Ishikawa (cell line): ENCODE data around the gene COL5A2.

Experiments
- CEBPB ChIP-seq: IDR thresholded peaks from 2 replicates; pipeline ENCODE4 v1.6.1; 2012
- CREB1 ChIP-seq: IDR thresholded peaks from 2 replicates; pipeline ENCODE4 v1.6.1; 2012; ENCODE audit warnings: low read depth
- EGR1 ChIP-seq: IDR thresholded peaks from 2 replicates; pipeline ENCODE4 v1.6.1; 2012
- EP300 ChIP-seq: IDR thresholded peaks from 2 replicates; pipeline ENCODE4 v1.6.1; 2012; ENCODE audit warnings: borderline replicate concordance
- FOXM1 ChIP-seq: IDR thresholded peaks from 2 replicates; pipeline ENCODE4 v1.6.1; 2012; ENCODE audit warnings: low read depth, borderline replicate concordance
- NFIC ChIP-seq: IDR thresholded peaks from 2 replicates; pipeline ENCODE4 v1.6.1; 2012
- RAD21 ChIP-seq: IDR thresholded peaks from 2 replicates; pipeline ENCODE4 v1.6.1; 2012; ENCODE audit warnings: low read depth
- TAF1 ChIP-seq: IDR thresholded peaks from 2 replicates; pipeline ENCODE4 v1.6.1; 2012; ENCODE audit warnings: low read depth, mild to moderate bottlenecking
- TCF12 ChIP-seq: IDR thresholded peaks from 2 replicates; pipeline ENCODE4 v1.6.1; 2012; ENCODE audit warnings: low read depth
- TEAD4 ChIP-seq: IDR thresholded peaks from 2 replicates; pipeline ENCODE4 v1.6.1; 2012
- YY1 ChIP-seq: IDR thresholded peaks from 2 replicates; pipeline ENCODE4 v1.6.1; 2012; ENCODE audit warnings: low read depth
- ZBTB7A ChIP-seq: IDR thresholded peaks from 2 replicates; pipeline ENCODE4 v1.6.1; 2012; ENCODE audit warnings: low read depth
- TF ChIP-seq, protein P1 (sequence below): IDR thresholded peaks from 2 replicates; pipeline ENCODE4 v1.6.1; 2012
- TF ChIP-seq, protein P2 (sequence below): IDR thresholded peaks from 2 replicates; pipeline ENCODE4 v1.6.1; 2012
- TF ChIP-seq, protein P3 (sequence below): IDR thresholded peaks from 2 replicates; pipeline ENCODE4 v1.6.1; 2012; ENCODE audit warnings: low read depth, mild to moderate bottlenecking

Gene COL5A2

DNA sequence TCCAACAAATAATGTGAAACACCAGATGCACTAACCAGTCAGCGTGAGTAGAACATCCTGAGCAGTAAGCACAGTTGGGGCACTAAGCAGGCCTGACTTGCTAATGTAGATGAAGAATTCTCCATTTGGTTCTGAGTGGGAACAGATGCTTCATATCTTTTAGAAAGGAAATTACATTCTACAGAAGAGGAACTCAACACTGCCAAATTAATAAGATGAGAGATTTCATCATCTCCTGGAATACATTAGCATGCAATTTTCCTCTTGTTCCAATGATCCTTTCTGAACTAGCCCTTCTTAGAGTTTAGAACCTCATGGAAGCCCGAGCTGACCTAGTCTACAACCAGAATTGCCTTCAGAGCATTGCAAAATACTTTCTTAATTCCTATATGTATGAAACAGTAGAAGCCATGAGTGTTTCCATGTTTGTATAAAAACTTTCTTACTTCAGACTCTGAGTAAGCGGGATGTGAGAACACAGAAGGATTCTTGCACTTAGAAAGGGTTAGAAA is 34.8 kb downstream of the COL5A2 start:
- TF ChIP-seq, protein P1, sequence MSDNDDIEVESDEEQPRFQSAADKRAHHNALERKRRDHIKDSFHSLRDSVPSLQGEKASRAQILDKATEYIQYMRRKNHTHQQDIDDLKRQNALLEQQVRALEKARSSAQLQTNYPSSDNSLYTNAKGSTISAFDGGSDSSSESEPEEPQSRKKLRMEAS, result no peak
- TF ChIP-seq CEBPB (no peak), TEAD4 (no peak), TCF12 (no peak), ZBTB7A (no peak), YY1 (no peak), CREB1 (no peak), TAF1 (no peak), FOXM1 (no peak), EP300 (no peak), EGR1 (no peak), RAD21 (no peak)
- TF ChIP-seq, protein P2, sequence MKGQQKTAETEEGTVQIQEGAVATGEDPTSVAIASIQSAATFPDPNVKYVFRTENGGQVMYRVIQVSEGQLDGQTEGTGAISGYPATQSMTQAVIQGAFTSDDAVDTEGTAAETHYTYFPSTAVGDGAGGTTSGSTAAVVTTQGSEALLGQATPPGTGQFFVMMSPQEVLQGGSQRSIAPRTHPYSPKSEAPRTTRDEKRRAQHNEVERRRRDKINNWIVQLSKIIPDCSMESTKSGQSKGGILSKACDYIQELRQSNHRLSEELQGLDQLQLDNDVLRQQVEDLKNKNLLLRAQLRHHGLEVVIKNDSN, result no peak
- TF ChIP-seq, protein P3, sequence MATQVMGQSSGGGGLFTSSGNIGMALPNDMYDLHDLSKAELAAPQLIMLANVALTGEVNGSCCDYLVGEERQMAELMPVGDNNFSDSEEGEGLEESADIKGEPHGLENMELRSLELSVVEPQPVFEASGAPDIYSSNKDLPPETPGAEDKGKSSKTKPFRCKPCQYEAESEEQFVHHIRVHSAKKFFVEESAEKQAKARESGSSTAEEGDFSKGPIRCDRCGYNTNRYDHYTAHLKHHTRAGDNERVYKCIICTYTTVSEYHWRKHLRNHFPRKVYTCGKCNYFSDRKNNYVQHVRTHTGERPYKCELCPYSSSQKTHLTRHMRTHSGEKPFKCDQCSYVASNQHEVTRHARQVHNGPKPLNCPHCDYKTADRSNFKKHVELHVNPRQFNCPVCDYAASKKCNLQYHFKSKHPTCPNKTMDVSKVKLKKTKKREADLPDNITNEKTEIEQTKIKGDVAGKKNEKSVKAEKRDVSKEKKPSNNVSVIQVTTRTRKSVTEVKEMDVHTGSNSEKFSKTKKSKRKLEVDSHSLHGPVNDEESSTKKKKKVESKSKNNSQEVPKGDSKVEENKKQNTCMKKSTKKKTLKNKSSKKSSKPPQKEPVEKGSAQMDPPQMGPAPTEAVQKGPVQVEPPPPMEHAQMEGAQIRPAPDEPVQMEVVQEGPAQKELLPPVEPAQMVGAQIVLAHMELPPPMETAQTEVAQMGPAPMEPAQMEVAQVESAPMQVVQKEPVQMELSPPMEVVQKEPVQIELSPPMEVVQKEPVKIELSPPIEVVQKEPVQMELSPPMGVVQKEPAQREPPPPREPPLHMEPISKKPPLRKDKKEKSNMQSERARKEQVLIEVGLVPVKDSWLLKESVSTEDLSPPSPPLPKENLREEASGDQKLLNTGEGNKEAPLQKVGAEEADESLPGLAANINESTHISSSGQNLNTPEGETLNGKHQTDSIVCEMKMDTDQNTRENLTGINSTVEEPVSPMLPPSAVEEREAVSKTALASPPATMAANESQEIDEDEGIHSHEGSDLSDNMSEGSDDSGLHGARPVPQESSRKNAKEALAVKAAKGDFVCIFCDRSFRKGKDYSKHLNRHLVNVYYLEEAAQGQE, result no peak

DNA sequence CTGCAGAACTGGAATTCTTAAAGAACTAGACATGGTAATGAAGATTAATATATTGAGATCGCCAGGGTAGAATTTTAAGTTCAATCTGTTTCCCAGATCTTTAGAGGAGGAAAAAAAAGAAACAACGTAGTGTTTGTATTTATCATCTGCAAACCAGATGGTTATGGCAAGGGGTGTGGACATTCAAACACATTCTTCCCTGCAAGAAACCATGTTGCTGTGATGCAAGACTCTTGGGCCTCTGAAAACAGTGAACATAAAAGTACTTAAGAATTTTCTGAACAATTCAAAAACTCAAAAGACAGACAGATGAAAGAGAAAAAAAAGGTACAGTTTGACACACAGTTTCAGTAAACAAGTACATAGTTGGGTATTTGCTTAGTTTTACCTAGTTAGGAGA is 35.6 kb downstream of the COL5A2 start:
- TF ChIP-seq NFIC (no peak), RAD21 (no peak), YY1 (no peak), TAF1 (no peak), TEAD4 (no peak), CEBPB (no peak), EGR1 (no peak), CREB1 (no peak), TCF12 (no peak), EP300 (no peak), ZBTB7A (no peak), FOXM1 (no peak)
- TF ChIP-seq, protein P3, result no peak
- TF ChIP-seq, protein P2, result no peak
- TF ChIP-seq, protein P1, result no peak

DNA sequence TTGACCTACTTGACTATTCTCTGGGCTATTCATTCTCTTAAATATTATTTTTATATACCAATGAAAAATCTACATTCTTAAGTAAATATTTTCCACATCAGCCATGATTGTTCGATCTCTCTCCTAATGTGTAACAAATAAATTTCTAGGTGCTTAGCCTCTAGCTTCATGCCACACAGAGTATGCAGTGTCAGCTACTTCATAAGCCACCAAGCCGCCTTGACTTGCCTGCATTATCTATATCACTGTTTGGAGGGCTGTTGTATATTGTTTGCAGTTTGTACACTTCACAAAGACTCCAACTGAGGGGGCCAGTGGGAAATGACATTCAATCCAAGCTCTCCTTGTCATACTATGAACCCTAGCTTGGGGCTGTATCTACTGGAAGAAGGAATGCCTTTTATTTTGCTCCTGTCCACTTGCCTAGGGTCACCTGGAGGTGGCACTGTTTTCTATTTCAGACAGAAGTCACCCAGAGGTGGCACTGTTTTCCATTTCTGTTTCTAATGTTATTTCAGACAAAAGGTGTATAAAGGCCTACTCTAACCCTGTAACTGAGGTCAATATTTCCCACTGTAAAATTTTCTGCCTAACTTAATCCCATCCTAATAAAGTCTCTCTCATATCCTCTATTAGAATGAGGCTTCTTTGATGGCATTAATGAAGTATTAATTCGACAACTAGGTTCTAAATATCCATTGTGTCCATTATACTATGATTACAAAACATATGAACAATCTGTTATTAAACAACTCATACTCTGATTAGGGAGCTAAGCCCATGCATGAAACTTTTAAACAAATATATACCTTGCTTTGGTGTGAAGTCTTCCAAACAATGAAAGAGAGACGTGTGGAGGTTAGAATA is 36.4 kb downstream of the COL5A2 start:
- peak; percentile 78 for TF ChIP-seq RAD21
- TF ChIP-seq, protein P3, result no peak

DNA sequence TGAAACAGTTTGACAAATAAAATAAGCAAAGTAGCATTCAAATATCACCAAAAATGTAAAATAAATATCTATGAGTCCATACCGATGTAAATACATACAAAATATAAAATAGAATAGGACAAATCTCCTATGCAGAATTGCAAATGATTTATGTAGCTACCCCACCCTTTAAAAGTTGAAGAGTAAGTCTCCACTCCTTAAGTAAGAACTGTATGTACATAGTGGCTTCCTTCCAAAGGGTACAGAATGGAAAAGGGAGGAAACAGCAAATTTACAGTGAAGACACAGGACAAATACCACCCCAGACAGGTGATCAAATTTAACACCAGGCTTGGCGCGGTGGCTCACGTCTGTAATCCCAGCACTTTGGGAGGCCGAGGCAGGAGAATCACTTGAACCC is 40.8 kb downstream of the COL5A2 start:
- TF ChIP-seq CREB1, result no peak
- TF ChIP-seq FOXM1, result no peak
- TF ChIP-seq YY1, result no peak
- TF ChIP-seq, protein P1, result no peak
